GM10847 (cell line): ENCODE measurements around the gene ABCC10.

Experiments used
- POLR2A ChIP-seq: IDR thresholded peaks from 2 replicates; pipeline ENCODE4 v1.6.1; 2011; ENCODE audit not compliant: insufficient read length; ENCODE audit errors: extremely low read depth

ABCC10 gene

DNA sequence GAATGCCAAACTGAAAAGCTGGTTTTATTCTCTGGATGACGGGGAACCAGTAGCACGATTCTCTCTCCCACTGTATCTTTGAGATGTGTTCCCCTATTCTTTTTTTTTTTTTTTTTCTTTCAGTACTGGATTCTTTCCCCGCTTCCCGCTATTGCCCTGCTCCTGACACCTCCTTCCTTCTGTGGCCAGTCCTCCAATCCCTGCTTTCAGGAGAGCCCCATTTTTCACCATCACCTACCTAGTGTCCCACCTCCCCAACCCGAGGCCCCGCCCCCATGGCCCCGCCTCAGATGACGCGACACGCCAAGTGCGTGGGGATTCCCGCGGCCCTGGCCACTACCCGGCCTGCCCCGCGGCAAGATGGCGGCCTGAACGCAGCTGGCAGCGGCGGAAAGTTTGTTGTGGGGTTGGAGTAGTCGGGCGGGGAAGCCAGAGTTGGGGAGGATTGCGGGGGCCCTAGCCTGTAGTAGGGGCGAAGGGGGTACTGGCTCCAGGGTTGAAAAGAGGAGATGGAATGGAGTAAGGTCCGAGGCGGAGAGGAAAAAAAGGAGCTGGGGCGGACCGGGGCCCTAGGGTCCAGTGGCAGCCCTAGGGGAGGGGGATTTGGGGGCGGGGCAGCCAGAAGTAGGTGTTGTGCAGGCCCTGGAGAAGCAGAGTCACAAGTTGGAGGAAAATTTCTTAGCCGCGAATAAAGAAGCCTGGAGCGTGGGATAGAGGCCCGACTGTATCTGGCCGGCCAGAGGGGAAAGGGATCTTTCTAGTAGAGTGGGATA is 50.1 kb downstream of the ABCC10 start, which contains the start of gene TJAP1:
TSS of gene TJAP1 (plus strand) at position 336 of the 773 bp plus-strand sequence. CDS start 21,432 bp downstream, outside the sequence.
- TF ChIP-seq POLR2A = peak; percentile 88

DNA sequence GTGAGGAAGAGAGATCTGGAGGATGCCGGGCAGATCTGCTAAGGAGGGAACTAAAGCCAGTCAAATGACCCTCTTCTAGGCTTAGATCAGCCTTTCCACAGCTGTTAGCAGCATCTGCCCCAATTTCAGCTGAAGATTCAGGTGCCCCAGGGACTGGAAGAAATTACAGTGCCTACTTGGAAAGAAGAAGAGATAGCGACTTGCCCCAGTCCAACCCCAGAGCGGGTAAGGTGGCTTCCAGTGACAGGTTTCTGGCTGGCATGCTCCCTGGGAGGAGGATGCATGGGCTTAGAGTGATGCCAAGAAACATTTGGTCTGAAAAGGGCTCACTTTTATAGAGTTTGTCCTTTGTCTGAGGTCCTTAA is 50.6 kb downstream of the ABCC10 start:
- TF ChIP-seq POLR2A = no peak

DNA sequence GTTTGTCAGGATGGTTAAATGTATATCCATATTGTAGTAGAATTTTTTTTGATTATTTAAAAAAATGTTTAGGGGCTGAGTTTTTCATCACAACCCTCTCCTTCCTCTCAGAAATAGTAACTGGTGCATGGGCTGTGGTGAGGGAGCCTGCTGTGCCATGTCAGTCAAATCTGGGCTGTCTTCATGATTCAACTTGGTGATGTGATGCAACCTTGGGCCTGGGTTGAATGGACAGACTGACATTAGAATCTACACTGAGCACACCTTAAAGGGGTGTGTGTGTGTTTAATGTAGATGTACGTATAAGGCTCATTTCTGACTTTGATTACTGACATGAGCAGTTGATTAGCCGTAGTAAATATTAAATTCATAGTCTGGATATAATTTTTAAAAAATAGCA is 53.7 kb downstream of the ABCC10 start:
- no peak for TF ChIP-seq POLR2A

DNA sequence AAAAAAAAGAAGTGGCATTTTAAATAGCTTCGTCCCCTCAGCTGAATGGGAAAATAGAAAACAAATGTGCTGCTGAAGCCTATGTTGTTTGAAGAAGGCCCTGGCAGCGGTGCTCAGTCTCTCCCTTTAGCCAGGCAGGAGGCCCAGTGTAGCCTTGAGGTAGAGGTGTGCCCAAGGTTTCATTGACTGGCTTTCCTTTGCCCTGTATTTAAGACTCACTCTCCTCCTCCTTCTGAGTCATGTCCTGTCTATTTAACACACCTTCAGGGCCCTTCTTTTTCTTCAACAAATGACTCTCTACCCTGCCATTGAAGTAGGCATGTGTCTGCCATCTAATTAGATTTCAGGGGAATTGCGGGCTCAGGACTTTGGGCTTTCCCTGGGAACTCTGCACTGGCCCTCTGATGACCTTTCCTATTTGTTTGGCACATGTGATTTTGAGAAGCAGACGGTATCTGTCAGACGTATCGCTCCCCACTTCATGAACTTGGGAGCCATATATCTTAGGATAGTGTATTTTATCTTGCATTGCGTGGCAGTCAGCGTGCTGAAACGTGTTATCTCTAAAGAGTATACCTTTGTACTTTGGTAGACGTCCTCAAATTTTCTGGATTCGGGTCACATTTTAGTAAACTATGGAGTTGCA is 54.4 kb downstream of the ABCC10 start:
- TF ChIP-seq POLR2A = no peak

DNA sequence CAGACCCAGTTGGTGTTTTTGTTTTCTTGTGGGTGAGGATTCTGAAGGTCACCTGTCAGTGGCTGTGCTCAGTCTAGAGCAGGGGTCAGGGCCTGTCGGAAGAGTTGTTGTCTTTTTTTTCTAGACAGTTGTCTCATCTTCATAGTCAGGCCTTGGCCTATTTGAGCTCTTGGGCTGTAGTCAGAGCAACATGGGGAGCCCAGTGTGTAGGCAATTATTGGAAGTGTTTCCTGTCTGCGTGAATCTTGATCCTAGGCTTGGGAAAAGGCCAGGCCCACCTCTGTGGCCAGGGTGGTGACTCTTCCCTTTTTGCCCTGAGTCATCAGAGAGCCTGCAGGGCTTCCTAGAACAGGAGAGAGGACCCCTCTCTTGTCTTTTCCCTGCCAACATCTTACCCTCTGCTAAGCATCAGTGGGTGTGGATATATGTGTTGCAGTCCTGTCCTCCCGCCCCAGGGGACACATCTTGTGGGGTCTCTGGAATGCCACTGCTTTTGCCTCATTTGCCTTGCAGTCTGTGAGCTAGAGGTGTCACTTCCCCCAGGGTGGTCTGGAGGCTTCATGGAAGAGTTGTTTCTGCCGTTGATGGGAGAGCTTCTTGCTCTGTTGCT is 61.4 kb downstream of the ABCC10 start:
- no peak for TF ChIP-seq POLR2A

DNA sequence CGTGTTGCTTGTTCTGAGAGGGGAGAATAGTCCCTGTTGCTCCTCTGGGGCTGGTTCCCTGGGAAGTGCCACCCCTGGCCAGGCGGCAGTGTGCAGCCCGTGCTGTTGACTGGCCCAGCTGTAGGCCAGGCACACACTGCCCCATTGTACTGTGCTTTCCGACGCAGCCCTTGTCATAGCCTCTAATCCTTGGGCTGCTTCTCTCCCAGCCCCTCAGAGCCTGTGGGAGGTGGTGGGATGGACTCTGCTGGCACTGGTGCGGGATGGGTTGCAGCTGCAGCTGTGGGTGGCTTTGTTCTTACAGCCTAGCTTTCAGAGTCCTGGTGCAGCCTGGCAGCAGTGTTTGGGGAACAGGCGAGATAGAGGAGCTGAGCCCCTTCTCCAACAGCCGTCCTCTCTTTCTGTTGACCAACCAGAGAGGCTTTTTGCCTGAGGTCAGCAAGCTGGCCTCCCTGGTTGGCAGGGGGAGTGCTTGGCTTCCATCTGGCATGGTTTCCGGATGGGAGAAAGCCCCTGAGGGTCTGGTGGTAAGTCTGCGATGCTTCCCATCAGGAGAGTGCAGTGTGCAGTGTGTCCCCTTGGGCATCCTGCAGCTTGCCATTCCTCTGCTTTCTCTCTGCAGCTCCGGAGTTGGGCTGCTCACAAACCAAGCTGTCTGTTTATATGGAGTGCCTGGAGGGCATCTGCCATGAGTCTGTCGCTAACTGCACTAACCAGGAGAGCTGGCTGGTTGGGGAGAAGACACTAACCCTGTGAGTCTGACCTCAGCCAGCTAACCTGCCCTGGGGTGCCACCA is 62.1 kb downstream of the ABCC10 start:
- no peak for TF ChIP-seq POLR2A

DNA sequence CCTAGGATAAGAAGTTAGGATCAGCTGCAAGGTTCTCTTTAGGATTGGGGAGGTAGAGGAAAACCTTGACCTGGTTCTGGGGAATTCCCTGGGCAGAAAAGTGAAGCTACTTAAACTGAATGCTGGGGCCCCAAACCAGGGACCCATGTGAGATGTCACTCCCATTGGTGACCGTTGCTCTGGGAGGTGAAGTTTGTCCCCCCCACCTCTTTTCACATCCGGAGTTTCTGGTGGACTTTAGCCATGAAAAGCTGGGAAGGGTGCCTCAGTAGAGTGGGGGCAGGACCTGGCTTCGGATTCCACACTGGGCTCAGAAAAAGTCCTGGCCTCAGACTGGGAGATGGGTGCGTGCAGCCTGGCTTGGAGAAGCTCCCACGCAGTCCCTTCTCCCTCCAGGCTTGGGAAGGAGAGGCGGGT is 63.2 kb downstream of the ABCC10 start:
- no peak for TF ChIP-seq POLR2A

DNA sequence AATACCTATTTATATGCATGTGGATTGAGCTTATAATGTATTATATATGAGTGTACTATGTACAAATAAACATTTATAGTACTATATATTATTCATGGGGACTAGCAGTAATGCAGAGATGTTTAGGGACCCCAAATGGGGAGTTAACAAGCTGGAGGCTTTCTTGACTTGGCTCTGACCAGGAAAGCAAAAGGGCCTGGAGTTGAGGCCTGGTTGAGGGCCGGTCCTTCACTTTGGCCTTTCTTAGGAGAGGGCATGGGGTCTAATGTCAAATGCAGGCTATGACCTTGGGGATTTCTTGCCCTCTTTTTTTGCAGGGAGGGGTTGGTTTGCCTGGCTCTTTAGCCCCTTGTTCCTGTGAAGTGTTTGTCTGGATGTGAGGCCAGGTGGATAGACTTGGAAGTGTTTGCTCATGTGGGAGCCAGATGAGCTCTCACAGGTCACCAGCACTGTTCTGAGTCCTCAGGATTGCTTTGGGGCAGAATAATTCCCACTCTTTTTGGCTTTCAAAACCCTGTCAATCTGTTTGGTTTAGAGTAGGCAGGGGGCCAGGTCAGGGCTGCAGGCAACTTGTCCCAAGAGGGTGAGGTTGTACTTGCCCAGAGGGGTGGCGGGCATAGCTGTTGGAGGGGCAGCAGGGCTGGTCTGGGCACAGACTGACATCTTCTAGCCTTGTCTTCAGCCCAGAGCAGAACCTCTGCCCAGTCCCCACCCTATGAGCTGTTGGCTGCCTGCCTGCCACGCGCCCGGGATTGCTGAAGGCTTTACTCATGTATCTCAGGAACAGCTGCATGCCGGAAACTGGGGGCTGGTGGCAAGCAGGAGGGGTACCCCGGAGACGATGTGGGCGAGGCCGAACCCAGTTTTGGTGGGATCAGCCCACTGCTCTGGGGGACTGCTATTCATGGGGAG is 64.7 kb downstream of the ABCC10 start:
- no peak for TF ChIP-seq POLR2A

DNA sequence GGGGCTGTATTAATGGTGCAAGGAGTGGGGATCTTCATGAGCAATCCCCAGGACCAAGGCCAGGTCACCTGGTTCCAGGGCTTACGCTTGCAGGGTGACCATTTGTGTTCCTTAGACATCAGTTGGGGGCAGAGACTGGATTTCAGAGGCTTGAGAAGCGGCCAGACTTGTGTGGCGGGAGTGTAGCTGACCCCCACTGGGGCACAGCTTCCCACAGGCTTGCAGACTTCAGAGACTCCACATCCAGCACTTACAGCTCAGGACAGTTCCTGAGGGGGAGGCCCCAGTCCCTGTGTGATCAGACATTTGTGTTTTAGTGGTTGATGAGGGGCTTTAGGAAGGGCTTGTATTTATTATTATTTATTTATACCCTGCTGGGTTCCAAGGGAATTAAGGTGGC is 65.3 kb downstream of the ABCC10 start:
- no peak for TF ChIP-seq POLR2A

DNA sequence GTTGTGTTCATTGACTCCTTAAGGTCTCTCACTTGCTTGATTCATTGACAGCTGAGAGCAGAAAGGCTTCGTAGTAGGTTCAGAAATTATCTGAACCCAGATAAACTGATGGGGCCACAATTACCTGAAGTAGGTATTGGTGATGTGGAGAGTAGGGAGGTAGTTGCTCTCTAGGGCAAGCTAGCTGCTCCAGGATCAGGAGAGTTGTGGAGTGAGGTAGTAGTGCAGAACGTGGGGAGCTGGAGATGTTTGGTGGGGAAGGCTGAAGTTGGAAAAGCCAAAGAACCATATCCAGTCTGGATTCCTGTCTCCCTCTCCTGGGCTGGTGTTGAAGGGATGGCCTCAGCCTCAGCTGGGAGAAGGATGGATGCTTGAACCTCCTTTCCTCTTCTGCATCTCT is 65.9 kb downstream of the ABCC10 start:
- TF ChIP-seq POLR2A = no peak

DNA sequence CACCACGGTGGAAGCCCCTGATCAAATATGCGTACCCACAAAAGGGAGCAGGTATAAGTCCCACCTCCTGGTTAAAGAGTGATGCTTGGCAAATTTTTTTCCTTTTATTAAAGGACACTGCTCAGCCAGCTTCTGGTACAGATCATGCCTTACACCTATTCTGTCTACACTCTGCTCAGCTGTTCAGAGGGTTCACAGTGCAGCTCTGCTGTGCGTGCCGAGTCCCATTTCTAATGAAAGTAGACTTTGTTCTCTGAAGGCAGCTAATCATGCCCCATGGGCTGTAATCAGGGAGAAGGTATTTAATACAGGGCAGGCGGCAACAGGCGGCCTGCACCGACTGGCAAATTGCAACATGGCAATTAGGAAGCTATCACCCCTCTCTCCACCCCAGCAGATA is 66.5 kb downstream of the ABCC10 start:
- TF ChIP-seq POLR2A = no peak

DNA sequence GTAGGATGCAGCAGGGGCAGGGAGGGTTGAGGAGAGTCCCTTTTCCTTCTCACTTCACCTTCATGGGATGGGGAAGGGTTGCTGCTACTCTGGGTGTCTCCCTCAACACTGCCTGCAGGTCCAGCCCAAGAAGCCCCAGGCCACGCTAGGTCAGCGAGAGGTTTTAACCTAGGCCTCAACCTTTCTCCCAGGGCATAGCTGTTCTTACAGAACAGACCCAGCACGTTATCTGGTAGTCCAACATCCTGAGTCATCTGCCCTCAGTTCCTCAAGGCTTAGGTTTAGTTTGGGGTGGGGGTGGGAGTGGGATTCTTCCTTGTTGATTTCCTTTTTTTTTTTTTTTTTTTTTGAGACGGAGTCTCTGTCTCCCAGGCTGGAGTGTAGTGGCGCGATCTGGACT is 67.0 kb downstream of the ABCC10 start:
- no peak for TF ChIP-seq POLR2A

DNA sequence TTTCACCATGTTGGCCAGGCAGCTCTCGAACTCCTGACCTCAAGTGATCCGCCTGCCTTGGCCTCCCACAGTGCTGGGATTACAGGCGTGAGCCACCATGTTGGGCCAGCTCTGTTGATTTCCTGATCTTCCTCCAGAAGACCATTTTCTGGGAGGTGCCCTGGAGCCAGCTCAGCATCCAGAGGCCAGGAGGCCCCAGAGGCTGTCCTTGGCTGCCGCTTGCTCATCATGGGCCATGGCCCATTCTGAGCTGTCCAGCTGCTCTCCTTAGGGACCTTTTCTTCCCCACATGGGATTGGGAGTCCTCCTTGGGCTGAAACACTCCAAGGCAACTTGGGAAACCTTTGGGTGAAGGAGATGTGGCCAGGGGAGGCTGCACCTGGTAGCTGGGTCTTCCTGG is 67.4 kb downstream of the ABCC10 start:
- TF ChIP-seq POLR2A = no peak

DNA sequence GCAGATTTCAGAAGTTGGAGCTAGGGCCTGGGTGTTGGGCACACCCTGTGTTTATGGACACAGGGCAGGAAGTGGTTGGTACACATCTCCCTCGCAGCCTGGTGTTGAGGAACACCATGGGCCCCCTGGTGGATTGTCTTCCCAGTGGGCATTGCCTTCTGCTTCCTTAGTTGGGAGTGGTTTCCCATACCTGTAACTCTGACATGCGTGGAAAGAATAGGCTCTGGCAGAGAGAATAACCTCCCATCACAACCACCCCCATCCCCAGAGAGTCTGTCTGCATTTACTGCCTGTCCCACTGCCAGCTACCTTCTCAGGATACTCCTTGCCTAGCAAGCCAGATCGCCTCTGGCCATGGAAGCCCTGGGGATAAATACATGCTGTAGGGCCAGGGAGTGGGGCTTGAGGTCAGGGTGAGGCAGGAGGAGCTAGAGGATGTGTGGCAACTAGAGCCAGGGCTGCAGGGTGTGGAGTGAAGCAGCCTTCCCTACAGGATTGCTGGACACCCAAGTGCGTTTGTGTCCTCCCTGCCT is 68.1 kb downstream of the ABCC10 start:
- TF ChIP-seq POLR2A = no peak
